GM10266 (cell line): ENCODE results near the gene DACT3.

Experiments
- DNase-seq: peaks from one replicate; pipeline ENCODE4 v3.0.0; 2012; ENCODE audit errors: extremely low spot score
- CTCF ChIP-seq: IDR thresholded peaks from 2 replicates; pipeline ENCODE4 v1.5.1; 2012; ENCODE audit warnings: mild to moderate bottlenecking, low read depth; ENCODE audit not compliant: control insufficient read depth, insufficient read depth; ENCODE audit errors: missing control alignments

DACT3 gene

GRCh38 chr19:46661735-46662592 is 982 bp upstream of the DACT3 start:
- DNase-seq, result peak; percentile 80
- peak; percentile 94 for TF ChIP-seq CTCF

- no peak for TF ChIP-seq CTCF
- no peak for DNase-seq
Observed at GRCh38 chr19:46660551-46661019, 397 bp downstream of the DACT3 start.

- DNase-seq, result no peak
- no peak for TF ChIP-seq CTCF
Observed at GRCh38 chr19:46660008-46660517, 919 bp downstream of the DACT3 start.

- TF ChIP-seq CTCF, result no peak
- DNase-seq, result no peak
Observed at GRCh38 chr19:46659151-46660007, 1.6 kb downstream of the DACT3 start.

GRCh38 chr19:46656541-46656940 is 4.4 kb downstream of the DACT3 start:
- DNase-seq, result no peak
- no peak for TF ChIP-seq CTCF

GRCh38 chr19:46654621-46655152 is 6.3 kb downstream of the DACT3 start:
- no peak for TF ChIP-seq CTCF
- DNase-seq, result no peak

- no peak for TF ChIP-seq CTCF
- no peak for DNase-seq
Observed at GRCh38 chr19:46650445-46650844, 10.5 kb downstream of the DACT3 start.
